Stimulated activated CD4-positive, alpha-beta T cell treated with anti-CD3 and anti-CD28 coated beads, TNF-alpha, amount 100 ng/mL, for 24 hours (primary cell): ENCODE data around the gene SLC17A9.
"Not testable (repeated sequence)": the region's sequence is repeated elsewhere in the genome, so short reads cannot be mapped to it uniquely, and the experiment has no call there.

ENCODE experiments used
- DNase-seq, 3 experiments: peaks; one replicate each; pipeline ENCODE4 v3.0.0-alpha.2; 2020; ENCODE audit warnings: low read depth in 3 of 3

Gene SLC17A9

GRCh38 chr20:62920039-62920645, 32.4 kb upstream of the SLC17A9 start:
- DNase-seq = no peak

GRCh38 chr20:62921119-62921687, 31.3 kb upstream of the SLC17A9 start:
- peak in 2 of 3 experiments; percentile 41 to 61 for DNase-seq

GRCh38 chr20:62922451-62922921, 30.0 kb upstream of the SLC17A9 start:
- peak in 1 of 3 experiments; percentile 31 for DNase-seq

- DNase-seq = not testable (repeated sequence)
Observed at GRCh38 chr20:62923059-62923668, 29.3 kb upstream of the SLC17A9 start.

GRCh38 chr20:62923669-62924441, 28.7 kb upstream of the SLC17A9 start:
- no peak for DNase-seq

- no peak for DNase-seq
Observed at GRCh38 chr20:62924442-62925075, 27.9 kb upstream of the SLC17A9 start.

- no peak for DNase-seq
Observed at GRCh38 chr20:62925076-62925419, 27.5 kb upstream of the SLC17A9 start.

- peak in 1 of 3 experiments; percentile 37 for DNase-seq
Observed at GRCh38 chr20:62925420-62926228, 26.9 kb upstream of the SLC17A9 start.

- peak; percentile 81 to 88 (median 84) for DNase-seq
Observed at GRCh38 chr20:62926229-62927127, 26.0 kb upstream of the SLC17A9 start, which contains the start of gene DIDO1. Gene DIDO1 (minus strand): TSS chr20:62926505.

- no peak for DNase-seq
Observed at GRCh38 chr20:62927128-62927705, 25.3 kb upstream of the SLC17A9 start.

GRCh38 chr20:62928246-62928939, 24.1 kb upstream of the SLC17A9 start:
- no peak for DNase-seq

- peak in 1 of 3 experiments; percentile 50 for DNase-seq
Observed at GRCh38 chr20:62929051-62929538, 23.4 kb upstream of the SLC17A9 start.

GRCh38 chr20:62931464-62931863, 21.0 kb upstream of the SLC17A9 start:
- DNase-seq = no peak

- no peak for DNase-seq
Observed at GRCh38 chr20:62933966-62934365, 18.5 kb upstream of the SLC17A9 start.

GRCh38 chr20:62935204-62935967, 17.1 kb upstream of the SLC17A9 start:
- no peak for DNase-seq

- no peak for DNase-seq
Observed at GRCh38 chr20:62935968-62936585, 16.4 kb upstream of the SLC17A9 start.

GRCh38 chr20:62937268-62938104, 15.0 kb upstream of the SLC17A9 start:
- peak; percentile 93 to 95 (median 95) for DNase-seq
